ENCODE data around the gene IGFBP3.

IGFBP3 gene

GRCh38 chr7:45872116-45873034, 48.7 kb downstream of the IGFBP3 start:
- Histone ChIP-seq H3K4me3 (ENCODE audit: low read depth, low read length) (no peak overlapping the region), H3K27me3 (ENCODE audit: control insufficient read depth, insufficient read depth, low read length) (no peaks in the 10 kb centered on the region), H2AFZ (no peak overlapping the region), H3K9me3 (ENCODE audit: control insufficient read depth, low read length) (no peaks in the 10 kb centered on the region), H3K36me3 (ENCODE audit: control insufficient read depth, insufficient read depth, low read length) (no peaks in the 10 kb centered on the region), H3K79me2 (no peaks in the 10 kb centered on the region), H3K4me2 (ENCODE audit: low read length) (no peak overlapping the region), H3K9ac (no peak overlapping the region), H3K27ac (no peak overlapping the region), H3K4me1 (no peaks in the 10 kb centered on the region)
- no peak for TF ChIP-seq CTCF (IDR thresholded peaks at IDR 0.05)

- H3K36me3 ChIP-seq (ENCODE audit: control insufficient read depth, insufficient read depth, low read length): no peaks in the 10 kb centered on the region
- TF ChIP-seq CTCF (IDR thresholded peaks at IDR 0.05): no peak
Observed at GRCh38 chr7:45869426-45869825, 51.6 kb downstream of the IGFBP3 start.

DNA sequence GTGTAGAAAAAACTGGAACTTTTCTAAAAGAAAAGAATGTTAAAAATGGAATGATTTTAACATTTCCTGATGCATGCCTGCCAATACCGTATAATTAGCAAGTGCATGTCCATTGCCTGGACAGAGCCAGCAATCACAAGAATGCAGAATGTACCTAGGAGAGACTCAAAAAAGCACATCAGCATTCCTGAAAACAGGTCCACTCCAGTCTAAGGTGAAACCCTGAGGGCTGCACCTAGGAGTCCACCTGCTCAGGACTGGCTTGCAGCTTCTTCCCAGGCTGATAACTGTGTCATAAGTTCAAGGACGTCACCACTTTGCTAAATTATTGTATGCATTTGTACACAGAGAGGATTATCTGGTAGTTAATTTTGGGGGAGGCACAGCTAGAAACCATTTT, 53.6 kb downstream of the IGFBP3 start:
- Histone ChIP-seq H3K27ac (no peak overlapping the region), H3K9ac (no peak overlapping the region), H2AFZ (no peak overlapping the region), H3K4me1 (no peaks in the 10 kb centered on the region), H3K9me3 (ENCODE audit: control insufficient read depth, low read length) (no peaks in the 10 kb centered on the region), H3K4me3 (ENCODE audit: low read depth, low read length) (no peak overlapping the region), H3K4me2 (ENCODE audit: low read length) (no peak overlapping the region), H3K27me3 (ENCODE audit: control insufficient read depth, insufficient read depth, low read length) (no peaks in the 10 kb centered on the region), H3K79me2 (no peaks in the 10 kb centered on the region), H3K36me3 (ENCODE audit: control insufficient read depth, insufficient read depth, low read length) (no peaks in the 10 kb centered on the region)
- no peak for TF ChIP-seq CTCF (IDR thresholded peaks at IDR 0.05)

More at GRCh38 chr7:45869426-45869825, 51.6 kb downstream of the IGFBP3 start:
- no peaks in the 10 kb centered on the region for H3K79me2 ChIP-seq
- H3K9ac ChIP-seq: no peak overlapping the region
- H3K27ac ChIP-seq: no peak overlapping the region
- no peak overlapping the region for H3K4me3 ChIP-seq (ENCODE audit: low read depth, low read length)
- no peaks in the 10 kb centered on the region for H3K4me1 ChIP-seq
- H3K9me3 ChIP-seq (ENCODE audit: control insufficient read depth, low read length): no peaks in the 10 kb centered on the region
- H2AFZ ChIP-seq: no peak overlapping the region
- H3K4me2 ChIP-seq (ENCODE audit: low read length): no peak overlapping the region
- H3K27me3 ChIP-seq (ENCODE audit: control insufficient read depth, insufficient read depth, low read length): no peaks in the 10 kb centered on the region

DNA sequence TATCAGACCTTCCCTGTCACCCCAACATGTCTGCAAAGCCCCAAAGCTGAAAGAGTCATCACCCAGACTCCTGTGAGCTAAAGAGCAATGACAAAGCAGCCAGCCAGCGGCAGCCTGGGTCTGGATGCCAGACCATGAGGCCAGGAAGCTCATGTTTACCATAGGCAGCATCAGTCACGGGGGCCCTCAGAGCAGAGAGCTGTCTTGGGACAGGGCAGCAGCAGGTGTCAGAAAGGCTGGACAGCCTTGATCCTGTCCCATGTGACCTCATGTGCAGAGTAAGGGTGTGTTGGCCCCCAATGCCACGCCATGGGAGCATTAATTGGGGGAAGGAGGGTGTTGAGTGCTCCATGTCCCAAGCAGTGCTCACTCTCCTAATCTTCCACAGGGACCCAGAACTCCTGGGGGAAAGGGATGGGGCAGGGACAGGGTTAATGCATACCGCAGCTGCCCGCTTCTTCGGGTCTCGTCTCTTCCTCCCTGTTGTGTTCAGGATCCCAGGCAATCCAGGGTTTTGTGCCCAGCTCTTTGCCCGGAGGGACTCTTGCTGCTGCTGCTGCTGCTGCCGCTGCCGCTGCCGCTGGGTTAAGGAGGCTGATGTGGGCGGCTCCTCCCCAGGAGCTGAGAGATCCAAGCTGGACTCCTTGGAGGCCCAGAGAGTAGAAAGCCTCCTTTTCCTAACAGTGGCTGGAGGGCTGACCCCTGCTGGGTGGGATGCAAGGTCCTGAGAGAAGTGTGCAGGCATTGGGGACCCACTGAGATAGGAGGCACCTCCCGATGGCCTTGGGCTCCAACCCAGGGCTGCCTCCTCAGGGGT, 55.3 kb downstream of the IGFBP3 start:
- Histone ChIP-seq H3K4me2 (ENCODE audit: low read length) (no peak overlapping the region), H3K4me3 (ENCODE audit: low read depth, low read length) (no peak overlapping the region), H3K36me3 (ENCODE audit: control insufficient read depth, insufficient read depth, low read length) (no peaks in the 10 kb centered on the region), H3K9me3 (ENCODE audit: control insufficient read depth, low read length) (no peaks in the 10 kb centered on the region), H3K79me2 (no peaks in the 10 kb centered on the region), H3K27ac (no peak overlapping the region), H3K27me3 (ENCODE audit: control insufficient read depth, insufficient read depth, low read length) (no peaks in the 10 kb centered on the region), H3K4me1 (no peaks in the 10 kb centered on the region), H3K9ac (no peak overlapping the region), H2AFZ (no peak overlapping the region)
- TF ChIP-seq CTCF (IDR thresholded peaks at IDR 0.05): no peak
